Stimulated activated CD4-positive, alpha-beta T cell treated with anti-CD3 and anti-CD28 coated beads, Interleukin-2, amount 100 ng/mL, for 4 hours (primary cell): ENCODE results near the gene DTX2.
"Not testable (repeated sequence)": the region's sequence is repeated elsewhere in the genome, so short reads cannot be mapped to it uniquely, and the experiment has no call there.

Experiments used
- DNase-seq: peaks from one replicate; pipeline ENCODE4 v3.0.0-alpha.2; 2020; ENCODE audit warnings: low read depth

DTX2 gene

GRCh38 chr7:76512941-76513816 lies 51.7 kb downstream of the DTX2 start:
- DNase-seq: no peak

- DNase-seq: no peak
These were observed 52.6 kb downstream of the DTX2 start for GRCh38 chr7:76513817-76514799.

GRCh38 chr7:76514926-76515771 lies 53.6 kb downstream of the DTX2 start:
- DNase-seq: no peak

- no peak for DNase-seq
These were observed 54.5 kb downstream of the DTX2 start for GRCh38 chr7:76515999-76516443.

GRCh38 chr7:76516932-76517331 lies 55.4 kb downstream of the DTX2 start:
- DNase-seq: not testable (repeated sequence)

GRCh38 chr7:76526183-76526582 lies 64.7 kb downstream of the DTX2 start:
- DNase-seq: not testable (repeated sequence)

- DNase-seq: not testable (repeated sequence)
These were observed 70.1 kb downstream of the DTX2 start for GRCh38 chr7:76531643-76532042.

- DNase-seq: not testable (repeated sequence)
These were observed 81.7 kb downstream of the DTX2 start, which contains the start of gene SPDYE16 for GRCh38 chr7:76543197-76543596. SPDYE16 (minus strand) TSS chr7:76543297; CDS start chr7:76541459, 1,838 bp downstream.

- peak; percentile 80 for DNase-seq
These were observed 87.7 kb downstream of the DTX2 start for GRCh38 chr7:76549025-76549854.

- not testable (repeated sequence) for DNase-seq
These were observed 88.3 kb downstream of the DTX2 start for GRCh38 chr7:76549855-76550248.

- not testable (repeated sequence) for DNase-seq
These were observed 90.5 kb downstream of the DTX2 start for GRCh38 chr7:76551992-76552391.
